ENCODE measurements around the gene NRP2.

DNA sequence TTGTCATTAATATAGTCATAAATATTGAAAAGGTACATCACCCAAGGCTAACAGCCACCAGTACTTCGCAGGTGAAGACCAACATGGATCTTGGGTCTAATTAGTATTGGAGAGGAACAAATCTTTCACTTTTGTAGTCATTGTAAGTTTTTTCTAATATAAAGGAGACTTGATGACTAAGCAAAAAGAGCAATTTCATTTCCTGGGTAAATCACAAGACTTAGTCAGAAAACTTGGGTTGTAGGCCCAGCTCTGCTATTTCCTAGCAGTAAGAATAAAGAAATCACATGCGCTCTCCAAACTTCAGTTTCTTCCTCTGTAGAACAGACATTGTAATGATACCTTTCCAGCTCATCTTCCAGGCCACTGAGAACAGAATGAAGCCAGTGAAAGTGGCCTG is 40.9 kb downstream of the NRP2 start:
- TF ChIP-seq, protein P1, sequence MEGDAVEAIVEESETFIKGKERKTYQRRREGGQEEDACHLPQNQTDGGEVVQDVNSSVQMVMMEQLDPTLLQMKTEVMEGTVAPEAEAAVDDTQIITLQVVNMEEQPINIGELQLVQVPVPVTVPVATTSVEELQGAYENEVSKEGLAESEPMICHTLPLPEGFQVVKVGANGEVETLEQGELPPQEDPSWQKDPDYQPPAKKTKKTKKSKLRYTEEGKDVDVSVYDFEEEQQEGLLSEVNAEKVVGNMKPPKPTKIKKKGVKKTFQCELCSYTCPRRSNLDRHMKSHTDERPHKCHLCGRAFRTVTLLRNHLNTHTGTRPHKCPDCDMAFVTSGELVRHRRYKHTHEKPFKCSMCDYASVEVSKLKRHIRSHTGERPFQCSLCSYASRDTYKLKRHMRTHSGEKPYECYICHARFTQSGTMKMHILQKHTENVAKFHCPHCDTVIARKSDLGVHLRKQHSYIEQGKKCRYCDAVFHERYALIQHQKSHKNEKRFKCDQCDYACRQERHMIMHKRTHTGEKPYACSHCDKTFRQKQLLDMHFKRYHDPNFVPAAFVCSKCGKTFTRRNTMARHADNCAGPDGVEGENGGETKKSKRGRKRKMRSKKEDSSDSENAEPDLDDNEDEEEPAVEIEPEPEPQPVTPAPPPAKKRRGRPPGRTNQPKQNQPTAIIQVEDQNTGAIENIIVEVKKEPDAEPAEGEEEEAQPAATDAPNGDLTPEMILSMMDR (IDR thresholded peaks at IDR 0.05) = no peak
- TF ChIP-seq POLR2A (IDR thresholded peaks at IDR 0.05) = no peak
